NB4 (cell line): ENCODE data around the gene BCL2.

Experiments
- POLR2A ChIP-seq: IDR thresholded peaks from 2 replicates; pipeline ENCODE4 v1.6.1; 2011; ENCODE audit warnings: mild to moderate bottlenecking; ENCODE audit not compliant: insufficient read length; ENCODE audit errors: extremely low read depth
- TF ChIP-seq, protein P1 (sequence below): IDR thresholded peaks from one replicate; pipeline ENCODE4 v1.5.1; 2012; ENCODE audit warnings: low read depth, low read length
- TF ChIP-seq, protein P2 (sequence below): IDR thresholded peaks from 2 replicates; pipeline ENCODE4 v1.6.1; 2011; ENCODE audit warnings: low read depth, low read length

DNA sequence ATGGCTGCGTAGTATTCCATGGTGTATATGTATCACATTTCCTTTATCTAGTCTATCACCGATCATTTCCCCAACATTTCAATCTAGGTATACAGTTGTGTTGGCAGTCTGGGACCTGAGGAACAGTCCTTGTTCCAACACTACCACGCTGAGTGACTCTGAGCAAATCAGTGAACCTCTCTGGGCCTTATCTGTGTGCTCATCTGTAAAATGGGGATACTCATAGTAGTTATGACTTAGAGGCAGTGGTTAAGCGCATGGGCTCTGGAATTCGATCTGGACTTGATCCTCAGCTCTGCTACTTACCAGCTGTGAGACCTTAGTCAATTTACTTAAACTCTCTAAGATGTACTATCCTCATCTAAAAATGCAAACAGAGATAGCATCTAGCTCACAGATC is 85.1 kb downstream of the BCL2 start:
- TF ChIP-seq, protein P1, sequence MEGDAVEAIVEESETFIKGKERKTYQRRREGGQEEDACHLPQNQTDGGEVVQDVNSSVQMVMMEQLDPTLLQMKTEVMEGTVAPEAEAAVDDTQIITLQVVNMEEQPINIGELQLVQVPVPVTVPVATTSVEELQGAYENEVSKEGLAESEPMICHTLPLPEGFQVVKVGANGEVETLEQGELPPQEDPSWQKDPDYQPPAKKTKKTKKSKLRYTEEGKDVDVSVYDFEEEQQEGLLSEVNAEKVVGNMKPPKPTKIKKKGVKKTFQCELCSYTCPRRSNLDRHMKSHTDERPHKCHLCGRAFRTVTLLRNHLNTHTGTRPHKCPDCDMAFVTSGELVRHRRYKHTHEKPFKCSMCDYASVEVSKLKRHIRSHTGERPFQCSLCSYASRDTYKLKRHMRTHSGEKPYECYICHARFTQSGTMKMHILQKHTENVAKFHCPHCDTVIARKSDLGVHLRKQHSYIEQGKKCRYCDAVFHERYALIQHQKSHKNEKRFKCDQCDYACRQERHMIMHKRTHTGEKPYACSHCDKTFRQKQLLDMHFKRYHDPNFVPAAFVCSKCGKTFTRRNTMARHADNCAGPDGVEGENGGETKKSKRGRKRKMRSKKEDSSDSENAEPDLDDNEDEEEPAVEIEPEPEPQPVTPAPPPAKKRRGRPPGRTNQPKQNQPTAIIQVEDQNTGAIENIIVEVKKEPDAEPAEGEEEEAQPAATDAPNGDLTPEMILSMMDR: no peak
- no peak for TF ChIP-seq POLR2A
- TF ChIP-seq, protein P2, sequence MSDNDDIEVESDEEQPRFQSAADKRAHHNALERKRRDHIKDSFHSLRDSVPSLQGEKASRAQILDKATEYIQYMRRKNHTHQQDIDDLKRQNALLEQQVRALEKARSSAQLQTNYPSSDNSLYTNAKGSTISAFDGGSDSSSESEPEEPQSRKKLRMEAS: no peak
